Left lung (tissue), 10 donors: Measurements from ENCODE around the gene NBAS. TPM values are rescaled to one million over a fixed set of nuclear protein-coding genes. Genes with fewer than 3 reads are reported as not detected.
A peak's percentile ranks its signal among the peaks of the same experiment; 100 is the strongest.

ENCODE experiments used
- ATAC-seq: fragments of 200-7000 bp; cut with Tn5 transposase; one replicate; pipeline ENCODE4 v1.9.1; 2020; ENCODE audit warnings: moderate library complexity
- DNase-seq, 4 donors: peaks; one replicate each; pipeline ENCODE4 v3.0.0-alpha.2; 2013 to 2020
- H3K27ac ChIP-seq, 2 donors: fragments of 200-600 bp; sonication (generic) in 1 of 2; one replicate each; pipeline versions ENCODE4 v1.5.0 to v1.8.0; 2020 to 2021
- H3K27me3 ChIP-seq, 2 donors: fragments of 200-600 bp; sonication (generic) in 1 of 2; one replicate each; pipeline versions ENCODE4 v1.5.0 to v1.8.0; 2020 to 2021
- H3K36me3 ChIP-seq, 2 donors: fragments of 200-600 bp; sonication (generic) in 1 of 2; one replicate each; pipeline versions ENCODE4 v1.5.0 to v1.8.0; 2020 to 2021
- H3K4me1 ChIP-seq, 2 donors: fragments of 200-600 bp; one replicate each; pipeline ENCODE4 v1.8.0; 2021
- H3K4me3 ChIP-seq, 2 donors: fragments of 200-600 bp; sonication (generic) in 1 of 2; one replicate each; pipeline versions ENCODE4 v1.5.0 to v1.8.0; 2020 to 2021; ENCODE audit warnings: mild to moderate bottlenecking in 1 of 2
- H3K9me3 ChIP-seq, 2 donors: fragments of 200-600 bp; sonication (generic) in 1 of 2; one replicate each; pipeline versions ENCODE4 v1.5.0 to v1.8.0; 2020 to 2021
- CTCF ChIP-seq, 2 donors: fragments of 200-600 bp; sonication (generic) in 1 of 2; IDR thresholded peaks; one replicate each; pipeline versions ENCODE4 v1.5.0 to v1.8.0; 2021; ENCODE audit warnings: antibody characterized with exemption in 2 of 2
- intact Hi-C, 2 donors: fragments of 100-400 bp; cut with DNase I; formaldehyde crosslinking; loops; one replicate each; pipeline versions ENCODE4 v1.11.2 to v1.14.2; 2022
- polyA plus RNA-seq, 6 donors: library from polyadenylated mRNA; unstranded; fragments of 120-200 nt; gene quantifications; one replicate each; pipeline ENCODE4 v1.2.1, GENCODE V29; 2013; ENCODE audit not compliant: insufficient read length in 6 of 6
- total RNA-seq, 2 donors: library from RNA; stranded (reverse); fragmentation: NEBNext Ultra II Directional; extraction: Animal tissue kit (Norgen Biotek cat#: 25700); gene quantifications; one replicate each; pipeline ENCODE4 v1.2.1, GENCODE V29; 2021
- donor health status: DM: no; HTN: yes; CAD: no.
- donor health status: DM: no; HTN: no; CAD: no.

NBAS gene
- total and polyA plus RNA-seq, 8 donors = 36.6 to 57.4 (median 46.3) TPM

GRCh38 chr2:15181092-15181745, 379.9 kb downstream of the NBAS start:
- intact Hi-C loops = no loop called here

GRCh38 chr2:15180379-15180778, 380.8 kb downstream of the NBAS start:
- DNase-seq = no peak
- Histone ChIP-seq H3K27me3 (no peaks in the 10 kb centered on the region), H3K27ac (no peak overlapping the region), H3K9me3 (no peaks in the 10 kb centered on the region), H3K36me3 (peaks cover 0 to 5% of the 10 kb centered on the region in 2 donors), H3K4me3 (no peak overlapping the region), H3K4me1 (no peaks in the 10 kb centered on the region)
- ATAC-seq = no peak
- intact Hi-C loops = no loop called here
- no peak for TF ChIP-seq CTCF (IDR thresholded peaks at IDR 0.05)

More at GRCh38 chr2:15181092-15181745, 379.9 kb downstream of the NBAS start:
- ATAC-seq (peak; percentile 81), DNase-seq (no peak)
- H3K9me3 ChIP-seq = no peaks in the 10 kb centered on the region
- H3K27ac ChIP-seq = no peak overlapping the region
- H3K4me1 ChIP-seq = no peaks in the 10 kb centered on the region
- no peaks in the 10 kb centered on the region for H3K27me3 ChIP-seq
- peaks cover 0 to 4% of the 10 kb centered on the region in 2 donors for H3K36me3 ChIP-seq
- H3K4me3 ChIP-seq = no peak overlapping the region
- no peak for TF ChIP-seq CTCF (IDR thresholded peaks at IDR 0.05)

DNA sequence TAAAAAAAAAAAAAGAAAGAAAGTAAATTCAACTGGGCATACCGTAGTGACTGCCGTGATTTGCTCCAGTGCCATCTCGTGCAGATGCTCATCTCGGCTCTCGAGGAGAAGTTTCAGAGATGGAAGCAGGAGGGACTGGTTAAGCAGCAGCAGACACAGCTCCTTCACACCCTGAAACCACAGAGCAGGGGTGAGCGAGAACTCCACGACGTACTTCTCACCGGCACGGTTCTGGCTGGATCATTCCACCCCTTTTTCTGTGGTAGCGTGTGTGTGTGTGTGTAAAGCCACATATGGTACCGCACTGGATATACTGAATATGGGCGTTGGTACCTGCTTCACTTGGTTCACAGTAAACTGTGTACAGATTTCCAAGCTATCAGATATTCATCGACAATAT, 382.2 kb downstream of the NBAS start:
- no peak for TF ChIP-seq CTCF (IDR thresholded peaks at IDR 0.05)
- Histone ChIP-seq H3K36me3 (peaks cover 0 to 5% of the 10 kb centered on the region in 2 donors), H3K4me1 (no peaks in the 10 kb centered on the region), H3K4me3 (no peak overlapping the region), H3K27ac (no peak overlapping the region), H3K9me3 (no peaks in the 10 kb centered on the region), H3K27me3 (no peaks in the 10 kb centered on the region)
- no peak for ATAC-seq
- DNase-seq = no peak
- intact Hi-C loops = no loop called here

- no peak for ATAC-seq
- intact Hi-C loops = no loop called here
- H3K27me3 ChIP-seq = no peaks in the 10 kb centered on the region
- no peaks in the 10 kb centered on the region for H3K9me3 ChIP-seq
- no peak for DNase-seq
- no peak overlapping the region for H3K4me3 ChIP-seq
- peaks cover 0 to 5% of the 10 kb centered on the region in 2 donors for H3K36me3 ChIP-seq
- no peaks in the 10 kb centered on the region for H3K4me1 ChIP-seq
- H3K27ac ChIP-seq = no peak overlapping the region
- no peak for TF ChIP-seq CTCF (IDR thresholded peaks at IDR 0.05)
Observed at GRCh38 chr2:15177103-15177502, 384.0 kb downstream of the NBAS start.

DNA sequence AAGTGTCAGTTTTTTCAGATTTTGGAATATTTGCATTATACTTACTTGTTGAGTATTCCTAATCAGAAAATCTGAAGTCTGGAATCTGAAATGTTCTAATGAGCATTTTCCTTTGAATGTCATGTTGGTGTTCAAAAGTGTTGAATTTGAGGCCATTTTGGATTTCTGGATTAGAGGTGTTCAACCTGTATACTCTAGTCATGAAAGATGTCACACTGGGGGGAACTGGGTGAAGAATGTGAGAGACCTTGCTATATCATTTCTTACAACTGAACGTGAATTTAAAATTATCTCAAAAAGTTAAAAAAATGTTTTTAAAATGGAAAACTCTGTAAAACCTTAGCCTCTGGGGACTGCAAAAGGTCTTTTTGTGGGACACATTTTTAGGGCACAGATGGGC, 384.5 kb downstream of the NBAS start:
- DNase-seq (no peak), ATAC-seq (no peak)
- no peaks in the 10 kb centered on the region for H3K4me1 ChIP-seq
- H3K27me3 ChIP-seq = no peaks in the 10 kb centered on the region
- no peak overlapping the region for H3K27ac ChIP-seq
- intact Hi-C loops = no loop called here
- no peaks in the 10 kb centered on the region for H3K9me3 ChIP-seq
- H3K36me3 ChIP-seq = peaks cover 0 to 5% of the 10 kb centered on the region in 2 donors
- TF ChIP-seq CTCF (IDR thresholded peaks at IDR 0.05) = no peak
- no peak overlapping the region for H3K4me3 ChIP-seq
